GM23248 (cell line): ENCODE measurements around the gene FGD5. TPM values are rescaled to one million over a fixed set of nuclear protein-coding genes. Genes with fewer than 3 reads are reported as not detected.

Experiments used
- DNase-seq: peaks from one replicate; pipeline ENCODE4 v3.0.0-alpha.2; 2015
- H2AFZ ChIP-seq: fragments of 200-600 bp; sonication (generic); 2 replicates; pipeline ENCODE4 v1.6.1; 2016; ENCODE audit warnings: antibody characterized with exemption
- H3F3A ChIP-seq: fragments of 200-600 bp; sonication (generic); 2 replicates; pipeline ENCODE4 v1.6.1; 2016; ENCODE audit warnings: mild to moderate bottlenecking, antibody characterized with exemption, mixed run types; ENCODE audit not compliant: insufficient read depth
- H3K27ac ChIP-seq: fragments of 200-600 bp; sonication (generic); 2 replicates; pipeline ENCODE4 v1.5.1; 2016; ENCODE audit warnings: mild to moderate bottlenecking
- H3K27me3 ChIP-seq: fragments of 200-600 bp; sonication (generic); replicated peaks from 2 replicates; pipeline ENCODE4 v1.6.1; 2016; ENCODE audit warnings: mild to moderate bottlenecking; ENCODE audit not compliant: insufficient read depth
- H3K36me3 ChIP-seq: fragments of 200-600 bp; sonication (generic); 2 replicates; pipeline ENCODE4 v1.6.1; 2016; ENCODE audit warnings: low read depth, mild to moderate bottlenecking
- H3K4me1 ChIP-seq: fragments of 200-600 bp; sonication (generic); 2 replicates; pipeline ENCODE4 v1.6.1; 2016; ENCODE audit warnings: mild to moderate bottlenecking; ENCODE audit not compliant: insufficient read depth
- H3K4me2 ChIP-seq: fragments of 200-600 bp; sonication (generic); one replicate; pipeline ENCODE4 v1.6.1; 2016; ENCODE audit warnings: mild to moderate bottlenecking; ENCODE audit not compliant: unreplicated experiment
- H3K4me3 ChIP-seq: fragments of 200-600 bp; sonication (generic); 2 replicates; pipeline ENCODE4 v1.5.1; 2016; ENCODE audit warnings: mild to moderate bottlenecking
- H3K79me2 ChIP-seq: fragments of 200-600 bp; sonication (generic); 2 replicates; pipeline ENCODE4 v1.6.1; 2016; ENCODE audit warnings: mild to moderate bottlenecking; ENCODE audit not compliant: insufficient read depth
- H3K9ac ChIP-seq: fragments of 200-600 bp; sonication (generic); 2 replicates; pipeline ENCODE4 v1.6.1; 2016; ENCODE audit warnings: mild to moderate bottlenecking
- H3K9me2 ChIP-seq: fragments of 200-600 bp; sonication (generic); 2 replicates; pipeline ENCODE4 v1.6.1; 2016; ENCODE audit warnings: mixed run types, mild to moderate bottlenecking, moderate library complexity; ENCODE audit not compliant: insufficient read depth
- H3K9me3 ChIP-seq: fragments of 200-600 bp; sonication (generic); one replicate; pipeline ENCODE4 v1.6.1; 2017; ENCODE audit warnings: low read depth
- H4K20me1 ChIP-seq: fragments of 200-600 bp; sonication (generic); 2 replicates; pipeline ENCODE4 v1.6.0; 2016; ENCODE audit not compliant: insufficient read depth
- EZH2 ChIP-seq: fragments of 200-600 bp; sonication (generic); IDR thresholded peaks from 2 replicates; pipeline ENCODE4 v1.6.1; 2018; ENCODE audit warnings: antibody characterized with exemption, mild to moderate bottlenecking; ENCODE audit not compliant: insufficient read depth, poor library complexity, severe bottlenecking
- EZH2phosphoT487 ChIP-seq: fragments of 200-600 bp; sonication (generic); IDR thresholded peaks from 2 replicates; pipeline ENCODE4 v1.6.1; 2018; ENCODE audit warnings: antibody characterized with exemption, moderate library complexity, mild to moderate bottlenecking, low read depth; ENCODE audit not compliant: insufficient read depth
- WGBS, 2 experiments: methylation state at CpG; one replicate each; pipeline ENCODE4 v1.1.6; 2015 to 2017; ENCODE audit warnings: low lambda C conversion rate in 2 of 2, low coverage in 1 of 2; ENCODE audit errors: missing lambda C conversion rate in 2 of 2; 5-methylcytosine and 5-hydroxymethylcytosine counted together
- in situ Hi-C: fragments of 300-500 bp; cut with MboI; formaldehyde crosslinking; loops from 2 replicates; pipeline ENCODE4 v1.15.0; 2020
- polyA plus RNA-seq: library from polyadenylated mRNA; unstranded; fragments of >200 nt; fragmentation: Nextera tagmentation; extraction: Ambion mirVana; gene quantifications from 2 replicates; pipeline ENCODE4 v1.2.1, GENCODE V29; 2016
- total RNA-seq: library from RNA; depleted of rRNA; stranded (reverse); fragments of >200 nt; shearing (Covaris generic); gene quantifications from 2 replicates; pipeline ENCODE4 v1.2.3, GENCODE V29; 2014

The FGD5 gene
- total and polyA plus RNA-seq, 2 experiments from 2014 or later = not detected

DNA sequence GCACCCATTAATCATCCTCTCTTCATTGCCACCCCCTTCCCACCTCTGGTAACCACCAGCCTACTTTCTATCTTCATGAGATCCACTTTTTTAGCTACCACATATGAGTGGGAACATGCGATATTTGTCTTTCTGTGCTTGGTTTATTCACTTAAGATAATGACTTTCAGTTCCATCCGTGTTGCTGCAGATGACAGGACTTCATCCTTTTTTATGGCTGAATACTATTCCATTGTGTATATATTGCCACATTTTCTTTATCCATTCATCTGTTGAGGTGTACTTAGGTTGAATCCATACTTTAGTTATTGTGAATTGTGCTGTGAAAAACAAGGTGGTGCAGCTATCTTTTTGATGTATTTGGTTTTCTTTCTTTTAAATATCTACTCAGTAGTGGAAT is 75.3 kb downstream of the FGD5 start:
- in situ Hi-C loops = no loop called here
- H3K27me3 ChIP-seq = peaks cover 12% of the 10 kb centered on the region
- no peaks in the 10 kb centered on the region for H3K9me2 ChIP-seq
- no peak for TF ChIP-seq EZH2
- no peak for TF ChIP-seq EZH2phosphoT487
- no peaks in the 10 kb centered on the region for H3K79me2 ChIP-seq
- H3K4me1 ChIP-seq = no peaks in the 10 kb centered on the region
- no peaks in the 10 kb centered on the region for H3F3A ChIP-seq
- H3K9ac ChIP-seq = no peak overlapping the region
- no peaks in the 10 kb centered on the region for H3K9me3 ChIP-seq
- WGBS, 2 experiments = 58 to 70% methylated on average over 2 of the region's 2 CpGs
- H3K4me2 ChIP-seq = no peak overlapping the region
- H4K20me1 ChIP-seq = no peaks in the 10 kb centered on the region
- no peak for DNase-seq
- no peak overlapping the region for H2AFZ ChIP-seq
- no peaks in the 10 kb centered on the region for H3K36me3 ChIP-seq
- no peak overlapping the region for H3K27ac ChIP-seq
- no peak overlapping the region for H3K4me3 ChIP-seq

DNA sequence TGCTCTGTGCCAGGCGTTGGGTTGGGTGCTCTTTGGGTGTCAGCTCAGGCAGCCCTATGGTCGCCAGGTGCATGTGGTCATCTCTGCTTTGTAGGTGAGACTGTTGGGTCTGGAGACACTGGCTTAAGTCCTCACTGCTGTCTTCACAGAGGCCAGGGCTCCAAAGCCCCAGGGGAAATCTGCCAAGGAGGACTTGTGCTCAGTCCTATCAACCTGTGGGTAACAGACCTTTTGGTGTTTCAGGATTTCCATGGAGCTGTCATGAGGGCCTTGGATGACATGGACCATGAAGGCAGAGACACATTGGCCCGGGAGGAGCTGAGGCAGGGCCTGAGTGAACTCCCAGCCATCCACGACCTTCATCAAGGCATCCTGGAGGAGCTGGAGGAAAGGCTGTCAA is 78.5 kb downstream of the FGD5 start:
- Histone ChIP-seq H3K27ac (no peak overlapping the region), H3K27me3 (peaks cover 7% of the 10 kb centered on the region; the same call in 1 of the 2 replicates), H3K9me3 (no peaks in the 10 kb centered on the region), H3K4me3 (no peak overlapping the region), H3K4me1 (no peaks in the 10 kb centered on the region), H3K4me2 (no peak overlapping the region), H3K36me3 (no peaks in the 10 kb centered on the region), H3K79me2 (no peaks in the 10 kb centered on the region), H3K9ac (no peak overlapping the region), H3F3A (no peaks in the 10 kb centered on the region), H3K9me2 (no peaks in the 10 kb centered on the region), H4K20me1 (no peaks in the 10 kb centered on the region), H2AFZ (no peak overlapping the region)
- 55 to 59% methylated on average over 4 of the region's 4 CpGs for WGBS, 2 experiments
- TF ChIP-seq EZH2phosphoT487 (no peak), EZH2 (no peak)
- in situ Hi-C loops = no loop called here
- no peak for DNase-seq

- Histone ChIP-seq H3K9ac (no peak overlapping the region), H3K9me3 (no peaks in the 10 kb centered on the region), H3K4me2 (no peak overlapping the region), H3K27ac (no peak overlapping the region), H3K4me3 (no peak overlapping the region), H3K36me3 (no peaks in the 10 kb centered on the region), H3F3A (no peaks in the 10 kb centered on the region), H4K20me1 (no peaks in the 10 kb centered on the region), H3K9me2 (no peaks in the 10 kb centered on the region), H3K79me2 (no peaks in the 10 kb centered on the region), H3K4me1 (no peaks in the 10 kb centered on the region), H3K27me3 (peaks cover 7% of the 10 kb centered on the region; the same call in 1 of the 2 replicates), H2AFZ (no peak overlapping the region)
- WGBS, 2 experiments = 55 to 68% methylated on average over 7 of the region's 7 CpGs
- in situ Hi-C loops = no loop called here
- TF ChIP-seq EZH2 = no peak
- no peak for TF ChIP-seq EZH2phosphoT487
- DNase-seq = no peak
These were observed 80.2 kb downstream of the FGD5 start for GRCh38 chr3:14898929-14899328.

DNA sequence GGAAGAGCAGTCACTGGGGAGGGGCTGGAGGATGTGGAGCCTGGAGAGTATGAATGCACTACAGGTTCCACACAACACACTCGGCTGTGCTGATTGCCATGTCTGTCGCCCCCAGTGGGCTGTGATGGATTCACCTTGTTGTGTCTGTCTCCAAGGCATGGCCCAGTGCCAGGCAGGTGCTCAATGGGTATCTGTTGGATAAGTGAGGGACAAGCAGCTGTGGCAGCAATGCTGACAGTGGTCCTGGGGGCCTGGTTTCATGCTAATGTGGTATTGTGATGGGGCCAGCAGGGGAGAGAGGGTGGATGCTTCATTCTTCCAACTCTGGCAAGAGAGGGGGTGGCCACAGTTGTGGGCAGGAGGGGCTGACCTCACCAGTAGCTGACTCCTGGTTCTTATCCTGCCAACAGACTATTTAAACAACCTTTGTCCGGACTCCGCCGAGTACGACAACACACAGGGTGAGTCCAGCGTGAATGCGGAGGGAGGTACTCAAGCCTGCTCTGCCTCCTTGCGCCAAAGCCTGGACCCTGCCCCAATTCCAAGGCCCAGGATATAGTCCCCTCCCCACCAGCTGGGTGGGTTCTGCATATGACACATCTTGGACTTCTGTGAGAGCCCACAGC is 81.3 kb downstream of the FGD5 start:
- Histone ChIP-seq H3K36me3 (no peaks in the 10 kb centered on the region), H3K4me2 (no peak overlapping the region), H3K27ac (no peak overlapping the region), H3K9ac (no peak overlapping the region), H3K9me2 (no peaks in the 10 kb centered on the region), H3K27me3 (peaks cover 6% of the 10 kb centered on the region; the same call in 1 of the 2 replicates), H3K4me3 (no peak overlapping the region), H3F3A (no peaks in the 10 kb centered on the region), H3K9me3 (no peaks in the 10 kb centered on the region), H3K4me1 (no peaks in the 10 kb centered on the region), H3K79me2 (no peaks in the 10 kb centered on the region), H4K20me1 (no peaks in the 10 kb centered on the region), H2AFZ (no peak overlapping the region)
- in situ Hi-C loops = loop anchor here (25.0 kb wide), 1 partner anchor 388 kb away; no protein-coding TSS in a partner anchor
- 83 to 84% methylated on average over 9 of the region's 9 CpGs for WGBS, 2 experiments
- TF ChIP-seq EZH2 (no peak), EZH2phosphoT487 (no peak)
- no peak for DNase-seq
